Astrocyte (in vitro differentiated cells and primary cell): ENCODE measurements around the gene HPF1.

Experiments
- CTCF ChIP-seq: IDR thresholded peaks from 2 replicates; pipeline ENCODE4 v1.5.1; 2011; ENCODE audit warnings: low read depth, mild to moderate bottlenecking, inconsistent platforms, low read length, moderate library complexity; ENCODE audit not compliant: insufficient read depth
- EZH2 ChIP-seq: IDR thresholded peaks from 2 replicates; pipeline ENCODE4 v1.6.1; 2012; ENCODE audit warnings: mild to moderate bottlenecking, low read length, inconsistent platforms; ENCODE audit not compliant: insufficient read depth

- TF ChIP-seq CTCF (no peak), EZH2 (no peak)
These were observed 68.1 kb downstream of the HPF1 start for GRCh38 chr4:169689681-169690080.
